Fibroblast of skin of right quadriceps (primary cell): Measurements from ENCODE around the gene CDON.
"Not testable (repeated sequence)": the region's sequence is repeated elsewhere in the genome, so short reads cannot be mapped to it uniquely, and the experiment has no call there.

Source experiments
- DNase-seq: peaks from one replicate; pipeline ENCODE4 v3.0.0-alpha.2; 2013

Gene CDON

GRCh38 chr11:125922156-125922555, 140.5 kb downstream of the CDON start:
- no peak for DNase-seq

GRCh38 chr11:125921042-125921441, 141.6 kb downstream of the CDON start:
- DNase-seq = no peak

- DNase-seq = no peak
These were observed 144.4 kb downstream of the CDON start for GRCh38 chr11:125918140-125918840.

- no peak for DNase-seq
These were observed 145.9 kb downstream of the CDON start for GRCh38 chr11:125916683-125917347.

- not testable (repeated sequence) for DNase-seq
These were observed 148.1 kb downstream of the CDON start for GRCh38 chr11:125914601-125915000.

GRCh38 chr11:125910226-125910849, 152.3 kb downstream of the CDON start:
- no peak for DNase-seq
